ENCODE results near the gene RFC2. TPM values are rescaled to one million over a fixed set of nuclear protein-coding genes. Genes with fewer than 3 reads are reported as not detected.

RFC2 gene
- total and polyA plus RNA-seq, 2 donors (not counting 1 experiment from before 2014, with no cell fraction given): 9.9 to 19.6 TPM

DNA sequence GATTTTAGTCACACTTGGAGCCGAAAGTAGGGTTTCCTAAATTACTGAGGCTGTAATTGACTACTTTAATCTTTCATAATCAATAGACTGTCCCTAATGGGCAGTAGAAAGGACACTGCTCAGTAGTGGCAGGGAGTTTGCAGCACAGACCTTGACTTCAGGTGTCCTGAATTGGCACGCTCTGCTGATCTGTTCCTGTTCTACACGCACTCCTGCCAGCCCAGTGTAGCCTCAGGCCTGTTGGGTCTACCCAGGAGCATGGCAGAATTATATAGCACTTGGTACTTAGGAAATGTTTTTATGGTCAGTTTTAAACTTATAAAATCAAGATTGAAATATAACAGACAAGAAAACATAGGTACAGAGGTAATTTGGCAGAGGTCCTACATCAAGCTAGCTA is 71.1 kb downstream of the RFC2 start:
- Histone ChIP-seq H3K4me3 (replicated peaks in 1 of 4; ENCODE audit: control extremely low read depth in 1 of 4, insufficient read depth in 1 of 4, low read depth in 3 of 4, low read length in 4 of 4) (no peak overlapping the region), H3K27me3 (ENCODE audit: control insufficient read depth, insufficient read depth, low read length) (no peaks in the 10 kb centered on the region), H2AFZ (ENCODE audit: low read length) (no peak overlapping the region), H3K36me3 (ENCODE audit: control insufficient read depth, insufficient read depth, low read length) (peaks cover 3% of the 10 kb centered on the region), H3K27ac (ENCODE audit: insufficient read depth, low read length) (no peak overlapping the region), H3K9ac (ENCODE audit: insufficient read depth, low read length) (no peak overlapping the region), H3K9me3 (ENCODE audit: control insufficient read depth, insufficient read depth, low read depth, low read length) (no peaks in the 10 kb centered on the region), H3K79me2 (ENCODE audit: control insufficient read depth, insufficient read depth, low read length) (peaks cover 100% of the 10 kb centered on the region), H3K4me1 (ENCODE audit: control insufficient read depth, extremely low read depth, insufficient read depth, low read length) (peaks cover 11% of the 10 kb centered on the region), H3K4me2 (ENCODE audit: extremely low read depth, insufficient read depth, low read length) (no peak overlapping the region), H4K20me1 (ENCODE audit: control insufficient read depth, extremely low read depth, insufficient read depth, low read length) (peaks cover 6% of the 10 kb centered on the region)
- DNase-seq (ENCODE audit: low read depth in 2 of 2): no peak
- TF ChIP-seq CTCF (conservative IDR thresholded peaks at IDR 0.05 in 1 of 2, IDR thresholded peaks at IDR 0.05 in 1 of 2; ENCODE audit: low read depth in 1 of 2, low read length in 2 of 2) (no peak), EZH2 (IDR thresholded peaks at IDR 0.05; ENCODE audit: low read length, missing control alignments) (no peak)

DNA sequence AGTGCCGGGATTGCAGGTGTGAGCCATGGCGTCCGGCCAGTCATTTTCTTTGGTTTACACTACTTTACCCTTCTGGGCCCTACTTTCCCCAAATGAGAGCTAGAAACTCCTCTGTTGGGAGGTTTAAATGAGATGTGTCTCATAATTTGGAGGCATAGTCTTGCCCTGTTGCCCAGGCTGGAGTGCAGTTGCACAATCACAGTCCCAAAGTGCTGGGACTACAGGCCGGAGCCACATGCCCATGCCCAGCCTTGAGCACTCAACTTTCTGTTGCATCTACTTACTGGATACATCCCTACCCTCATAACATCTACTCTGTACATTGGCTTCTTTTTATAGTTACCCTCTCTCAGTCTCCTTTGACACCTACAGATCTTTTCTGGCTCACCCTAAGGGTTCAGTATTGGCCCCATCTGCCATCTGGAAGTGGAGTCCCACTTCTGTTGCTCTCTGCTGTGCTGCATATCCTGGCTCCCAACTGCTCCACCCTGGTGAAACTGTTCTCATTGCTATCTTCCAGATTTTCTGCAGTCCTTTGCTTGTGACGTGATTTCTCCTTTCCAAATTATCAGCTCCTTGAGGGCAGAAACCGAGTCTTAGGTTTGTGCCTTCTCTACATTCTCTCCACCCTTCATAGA is 71.6 kb downstream of the RFC2 start:
- no peaks in the 10 kb centered on the region for H3K27me3 ChIP-seq (ENCODE audit: control insufficient read depth, insufficient read depth, low read length)
- no peak overlapping the region for H3K27ac ChIP-seq (ENCODE audit: insufficient read depth, low read length)
- peaks cover 100% of the 10 kb centered on the region for H3K79me2 ChIP-seq (ENCODE audit: control insufficient read depth, insufficient read depth, low read length)
- H3K4me2 ChIP-seq (ENCODE audit: extremely low read depth, insufficient read depth, low read length): no peak overlapping the region
- no peak overlapping the region for H3K4me3 ChIP-seq (replicated peaks in 1 of 4; ENCODE audit: control extremely low read depth in 1 of 4, insufficient read depth in 1 of 4, low read depth in 3 of 4, low read length in 4 of 4)
- H2AFZ ChIP-seq (ENCODE audit: low read length): no peak overlapping the region
- peaks cover 10% of the 10 kb centered on the region for H3K4me1 ChIP-seq (ENCODE audit: control insufficient read depth, extremely low read depth, insufficient read depth, low read length)
- DNase-seq (ENCODE audit: low read depth in 2 of 2): no peak
- H3K9ac ChIP-seq (ENCODE audit: insufficient read depth, low read length): no peak overlapping the region
- no peak for TF ChIP-seq EZH2 (IDR thresholded peaks at IDR 0.05; ENCODE audit: low read length, missing control alignments)
- no peak for TF ChIP-seq CTCF (conservative IDR thresholded peaks at IDR 0.05 in 1 of 2, IDR thresholded peaks at IDR 0.05 in 1 of 2; ENCODE audit: low read depth in 1 of 2, low read length in 2 of 2)
- H3K36me3 ChIP-seq (ENCODE audit: control insufficient read depth, insufficient read depth, low read length): peaks cover 5% of the 10 kb centered on the region
- H4K20me1 ChIP-seq (ENCODE audit: control insufficient read depth, extremely low read depth, insufficient read depth, low read length): peaks cover 6% of the 10 kb centered on the region
- H3K9me3 ChIP-seq (ENCODE audit: control insufficient read depth, insufficient read depth, low read depth, low read length): no peaks in the 10 kb centered on the region

- Histone ChIP-seq H3K9ac (ENCODE audit: insufficient read depth, low read length) (no peak overlapping the region), H2AFZ (ENCODE audit: low read length) (no peak overlapping the region), H3K27ac (ENCODE audit: insufficient read depth, low read length) (no peak overlapping the region), H3K79me2 (ENCODE audit: control insufficient read depth, insufficient read depth, low read length) (peaks cover 100% of the 10 kb centered on the region), H3K4me2 (ENCODE audit: extremely low read depth, insufficient read depth, low read length) (no peak overlapping the region), H3K27me3 (ENCODE audit: control insufficient read depth, insufficient read depth, low read length) (no peaks in the 10 kb centered on the region), H3K36me3 (ENCODE audit: control insufficient read depth, insufficient read depth, low read length) (peaks cover 5% of the 10 kb centered on the region), H3K4me1 (ENCODE audit: control insufficient read depth, extremely low read depth, insufficient read depth, low read length) (peaks cover 13% of the 10 kb centered on the region), H3K4me3 (replicated peaks in 1 of 4; ENCODE audit: control extremely low read depth in 1 of 4, insufficient read depth in 1 of 4, low read depth in 3 of 4, low read length in 4 of 4) (no peak overlapping the region), H3K9me3 (ENCODE audit: control insufficient read depth, insufficient read depth, low read depth, low read length) (no peaks in the 10 kb centered on the region), H4K20me1 (ENCODE audit: control insufficient read depth, extremely low read depth, insufficient read depth, low read length) (peaks cover 6% of the 10 kb centered on the region)
- TF ChIP-seq EZH2 (IDR thresholded peaks at IDR 0.05; ENCODE audit: low read length, missing control alignments) (no peak), CTCF (conservative IDR thresholded peaks at IDR 0.05 in 1 of 2, IDR thresholded peaks at IDR 0.05 in 1 of 2; ENCODE audit: low read depth in 1 of 2, low read length in 2 of 2) (no peak)
- DNase-seq (ENCODE audit: low read depth in 2 of 2): peak in 1 of 2 donors; percentile 59
Measured at GRCh38 chr7:74181821-74182220, 72.4 kb downstream of the RFC2 start.

Other genes starting within 250 kb of the RFC2 start
- 2.1 and 6.4 TPM in 2 replicates for gene ELN, start 226.2 kb downstream of the RFC2 start, total RNA-seq
- 1.9 and 11.0 TPM in 2 replicates for gene ELN, start 226.2 kb downstream of the RFC2 start, polyA plus RNA-seq
- gene LIMK1, start 170.6 kb downstream of the RFC2 start, total RNA-seq: 14.9 and 22.5 TPM in 2 replicates
- gene LIMK1, start 170.6 kb downstream of the RFC2 start, polyA plus RNA-seq: 22.5 and 40.2 TPM in 2 replicates
- gene EIF4H, start 80.0 kb downstream of the RFC2 start, total RNA-seq: 308 and 361 TPM in 2 replicates
- gene EIF4H, start 80.0 kb downstream of the RFC2 start, polyA plus RNA-seq: 292 and 301 TPM in 2 replicates
- gene LAT2, start 44.4 kb downstream of the RFC2 start, total RNA-seq: 0.26 and 0.50 TPM in 2 replicates
- gene LAT2, start 44.4 kb downstream of the RFC2 start, polyA plus RNA-seq: 0.34 and 0.36 TPM in 2 replicates
- gene CLIP2, start 35.0 kb upstream of the RFC2 start, total RNA-seq: 58.3 and 77.8 TPM in 2 replicates
- gene CLIP2, start 35.0 kb upstream of the RFC2 start, polyA plus RNA-seq: 9.6 and 13.1 TPM in 2 replicates
- gene GTF2IRD1, start 199.5 kb upstream of the RFC2 start, total RNA-seq: 10.0 and 14.7 TPM in 2 replicates
- gene GTF2IRD1, start 199.5 kb upstream of the RFC2 start, polyA plus RNA-seq: 7.8 and 9.7 TPM in 2 replicates